HEK293 (cell line): ENCODE data around the gene JAKMIP1.

Experiments
- CTCF ChIA-PET: fragments of 350-600 bp; formaldehyde crosslinking; extraction: SDS; loops from one replicate; lab custom pipeline; 2021; ENCODE audit warnings: antibody characterized with exemption; lab: Yijun Ruan, JAX
- POLR2A ChIA-PET: fragments of 300-600 bp; formaldehyde crosslinking; extraction: SDS; loops from one replicate; lab custom pipeline; 2020; ENCODE audit warnings: antibody characterized with exemption, inconsistent platforms; lab: Yijun Ruan, JAX
- H3K27ac ChIP-seq: fragments of 200-500 bp; sonication (Bioruptor generic); 2 replicates; pipeline ENCODE4 v1.5.1; 2014; ENCODE audit warnings: low read depth, low read length, control low read depth, inconsistent platforms; ENCODE audit errors: extremely low read depth
- H3K36me3 ChIP-seq, 2 experiments: fragments of 200-500 bp in 1 of 2; sonication (Bioruptor generic) in 1 of 2; 1 replicate in 1 of 2; 2 replicates in 1 of 2; pipeline ENCODE4 v1.5.1; 2014 to 2017; ENCODE audit warnings: inconsistent platforms in 2 of 2, low read length in 2 of 2; ENCODE audit not compliant: control insufficient read depth in 2 of 2, insufficient read depth in 1 of 2
- H3K4me1 ChIP-seq: fragments of 200-500 bp; sonication (Bioruptor generic); 2 replicates; pipeline ENCODE4 v1.5.1; 2014; ENCODE audit warnings: mild to moderate bottlenecking, low read length, inconsistent platforms; ENCODE audit not compliant: control insufficient read depth, insufficient read depth
- H3K4me3 ChIP-seq: 2 replicates; pipeline ENCODE4 v1.5.1; 2011; ENCODE audit warnings: low read depth, mild to moderate bottlenecking, control low read depth, low read length, moderate library complexity
- H3K9me3 ChIP-seq: fragments of 200-500 bp; sonication (Bioruptor generic); 2 replicates; pipeline ENCODE4 v1.5.1; 2014; ENCODE audit warnings: low read depth, low read length, inconsistent platforms; ENCODE audit not compliant: control insufficient read depth, insufficient read depth
- AEBP2 ChIP-seq: fragments of 450-650 bp; formaldehyde crosslinking; IDR thresholded peaks from 2 replicates; pipeline ENCODE4 v1.5.1; 2016; ENCODE audit warnings: missing biosample characterization, missing genetic modification characterization, borderline replicate concordance
- IKZF3 ChIP-seq: fragments of 450-650 bp; IDR thresholded peaks from 2 replicates; pipeline ENCODE4 v1.5.0; 2018; ENCODE audit warnings: missing biosample characterization, mild to moderate bottlenecking, missing genetic modification characterization, moderate library complexity
- SCRT1 ChIP-seq: fragments of 450-650 bp; formaldehyde crosslinking; IDR thresholded peaks from 2 replicates; pipeline ENCODE4 v1.5.1; 2016; ENCODE audit warnings: missing biosample characterization, missing genetic modification characterization, borderline replicate concordance
- YY2 ChIP-seq: fragments of 450-650 bp; formaldehyde crosslinking; IDR thresholded peaks from 2 replicates; pipeline ENCODE4 v1.5.1; 2016; ENCODE audit warnings: missing biosample characterization, missing genetic modification characterization
- ZBTB20 ChIP-seq: fragments of 450-650 bp; formaldehyde crosslinking; IDR thresholded peaks from 2 replicates; pipeline ENCODE4 v1.5.1; 2016; ENCODE audit warnings: missing biosample characterization, missing genetic modification characterization
- ZNF157 ChIP-seq: fragments of 450-650 bp; formaldehyde crosslinking; IDR thresholded peaks from 2 replicates; pipeline ENCODE4 v1.5.1; 2016; ENCODE audit warnings: missing biosample characterization, missing genetic modification characterization
- ZNF280D ChIP-seq: fragments of 450-650 bp; formaldehyde crosslinking; IDR thresholded peaks from 2 replicates; pipeline ENCODE4 v1.5.1; 2016; ENCODE audit warnings: missing biosample characterization, missing genetic modification characterization
- ZNF366 ChIP-seq: fragments of 450-650 bp; formaldehyde crosslinking; conservative IDR thresholded peaks from 2 replicates; pipeline ENCODE4 v1.5.1; 2016; ENCODE audit warnings: missing biosample characterization, missing genetic modification characterization
- ZNF449 ChIP-seq: fragments of 450-650 bp; formaldehyde crosslinking; IDR thresholded peaks from 2 replicates; pipeline ENCODE4 v1.5.1; 2017; ENCODE audit warnings: missing biosample characterization, mild to moderate bottlenecking, missing genetic modification characterization, moderate library complexity
- ZNF514 ChIP-seq: fragments of 450-650 bp; formaldehyde crosslinking; IDR thresholded peaks from 2 replicates; pipeline ENCODE4 v1.5.1; 2016; ENCODE audit warnings: missing biosample characterization, missing genetic modification characterization
- ZNF571 ChIP-seq: fragments of 450-650 bp; formaldehyde crosslinking; IDR thresholded peaks from 2 replicates; pipeline ENCODE4 v1.5.0; 2017; ENCODE audit warnings: missing biosample characterization, missing genetic modification characterization
- ZNF610 ChIP-seq: fragments of 450-650 bp; formaldehyde crosslinking; IDR thresholded peaks from 2 replicates; pipeline ENCODE4 v1.5.1; 2016; ENCODE audit warnings: missing biosample characterization, missing genetic modification characterization, borderline replicate concordance
- ZNF76 ChIP-seq: fragments of 450-650 bp; formaldehyde crosslinking; IDR thresholded peaks from 2 replicates; pipeline ENCODE4; 2016; ENCODE audit warnings: low read depth, missing biosample characterization, missing genetic modification characterization, borderline replicate concordance
- TF ChIP-seq, protein P1 (sequence below): fragments of 450-650 bp; formaldehyde crosslinking; IDR thresholded peaks from 2 replicates; pipeline ENCODE4 v1.5.1; 2016; ENCODE audit warnings: missing biosample characterization, missing genetic modification characterization
- TF ChIP-seq, protein P2 (sequence below): fragments of 450-650 bp; formaldehyde crosslinking; IDR thresholded peaks from 2 replicates; pipeline ENCODE4 v1.5.1; 2016; ENCODE audit warnings: missing biosample characterization, missing genetic modification characterization
- TF ChIP-seq, protein P3 (sequence below): fragments of 450-650 bp; formaldehyde crosslinking; IDR thresholded peaks from 2 replicates; pipeline ENCODE4 v1.5.1; 2016; ENCODE audit warnings: missing biosample characterization, missing genetic modification characterization

JAKMIP1 gene

DNA sequence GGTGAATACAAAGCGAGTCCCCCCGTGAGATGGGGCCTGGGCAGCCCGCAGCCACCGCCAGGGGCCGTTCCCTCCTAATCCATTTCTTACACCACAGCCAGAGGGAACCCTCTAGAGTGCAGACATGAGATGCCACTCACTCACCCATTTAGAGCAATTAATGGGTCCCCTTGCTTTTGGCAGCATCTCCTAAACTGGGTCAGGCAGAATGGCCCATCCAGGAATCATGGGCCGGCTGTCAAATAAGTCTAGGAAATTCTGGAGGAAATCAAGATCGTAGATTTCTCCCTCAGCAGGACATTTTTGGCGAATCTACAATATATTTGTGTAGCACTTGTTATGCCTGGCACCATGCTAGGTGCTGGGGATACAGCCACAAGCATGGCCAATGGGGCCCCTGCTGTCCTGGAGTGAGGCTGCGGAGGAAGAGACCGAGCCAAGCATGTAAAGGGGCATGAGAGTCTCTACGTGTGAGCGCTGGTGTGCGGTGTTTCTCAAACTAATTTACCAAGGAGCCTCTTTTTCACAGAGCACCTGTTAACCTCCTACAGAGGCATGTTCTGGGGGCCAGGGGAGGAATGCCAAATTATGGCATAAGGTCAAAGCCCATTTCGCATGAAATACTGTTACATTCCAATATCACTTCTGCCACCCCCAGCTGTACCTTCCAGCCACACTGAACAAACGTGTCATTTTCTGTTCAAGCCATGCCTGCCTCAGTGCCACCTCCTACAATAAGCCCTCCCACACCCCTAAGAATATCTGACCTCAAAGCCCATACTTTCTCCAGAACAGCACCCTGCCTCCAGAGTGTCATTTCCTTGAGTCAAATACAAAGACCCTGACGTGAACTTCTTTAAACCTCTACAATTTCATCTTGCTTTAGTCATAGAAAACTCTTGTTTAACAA is 28.1 kb upstream of the JAKMIP1 start:
- POLR2A ChIA-PET, result no interaction called here
- TF ChIP-seq ZNF610 (tag by site-specific recombination) (no peak), ZBTB20 (tag by site-specific recombination) (no peak), ZNF366 (no peak), AEBP2 (no peak), ZNF449 (tag by site-specific recombination) (no peak), ZNF571 (no peak), SCRT1 (no peak), ZNF514 (tag by site-specific recombination) (no peak), ZNF280D (tag by site-specific recombination) (no peak), ZNF157 (tag by site-specific recombination) (no peak), YY2 (no peak), ZNF76 (tag by site-specific recombination) (no peak), IKZF3 (no peak)
- TF ChIP-seq, protein P1, sequence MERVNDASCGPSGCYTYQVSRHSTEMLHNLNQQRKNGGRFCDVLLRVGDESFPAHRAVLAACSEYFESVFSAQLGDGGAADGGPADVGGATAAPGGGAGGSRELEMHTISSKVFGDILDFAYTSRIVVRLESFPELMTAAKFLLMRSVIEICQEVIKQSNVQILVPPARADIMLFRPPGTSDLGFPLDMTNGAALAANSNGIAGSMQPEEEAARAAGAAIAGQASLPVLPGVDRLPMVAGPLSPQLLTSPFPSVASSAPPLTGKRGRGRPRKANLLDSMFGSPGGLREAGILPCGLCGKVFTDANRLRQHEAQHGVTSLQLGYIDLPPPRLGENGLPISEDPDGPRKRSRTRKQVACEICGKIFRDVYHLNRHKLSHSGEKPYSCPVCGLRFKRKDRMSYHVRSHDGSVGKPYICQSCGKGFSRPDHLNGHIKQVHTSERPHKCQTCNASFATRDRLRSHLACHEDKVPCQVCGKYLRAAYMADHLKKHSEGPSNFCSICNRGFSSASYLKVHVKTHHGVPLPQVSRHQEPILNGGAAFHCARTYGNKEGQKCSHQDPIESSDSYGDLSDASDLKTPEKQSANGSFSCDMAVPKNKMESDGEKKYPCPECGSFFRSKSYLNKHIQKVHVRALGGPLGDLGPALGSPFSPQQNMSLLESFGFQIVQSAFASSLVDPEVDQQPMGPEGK (tag by site-specific recombination), result no peak
- TF ChIP-seq, protein P2, sequence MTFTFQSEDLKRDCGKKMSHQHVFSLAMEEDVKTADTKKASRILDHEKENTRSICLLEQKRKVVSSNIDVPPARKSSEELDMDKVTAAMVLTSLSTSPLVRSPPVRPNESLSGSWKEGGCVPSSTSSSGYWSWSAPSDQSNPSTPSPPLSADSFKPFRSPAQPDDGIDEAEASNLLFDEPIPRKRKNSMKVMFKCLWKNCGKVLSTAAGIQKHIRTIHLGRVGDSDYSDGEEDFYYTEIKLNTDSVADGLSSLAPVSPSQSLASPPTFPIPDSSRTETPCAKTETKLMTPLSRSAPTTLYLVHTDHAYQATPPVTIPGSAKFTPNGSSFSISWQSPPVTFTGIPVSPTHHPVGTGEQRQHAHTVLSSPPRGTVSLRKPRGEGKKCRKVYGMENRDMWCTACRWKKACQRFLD (tag by site-specific recombination), result no peak
- TF ChIP-seq, protein P3, sequence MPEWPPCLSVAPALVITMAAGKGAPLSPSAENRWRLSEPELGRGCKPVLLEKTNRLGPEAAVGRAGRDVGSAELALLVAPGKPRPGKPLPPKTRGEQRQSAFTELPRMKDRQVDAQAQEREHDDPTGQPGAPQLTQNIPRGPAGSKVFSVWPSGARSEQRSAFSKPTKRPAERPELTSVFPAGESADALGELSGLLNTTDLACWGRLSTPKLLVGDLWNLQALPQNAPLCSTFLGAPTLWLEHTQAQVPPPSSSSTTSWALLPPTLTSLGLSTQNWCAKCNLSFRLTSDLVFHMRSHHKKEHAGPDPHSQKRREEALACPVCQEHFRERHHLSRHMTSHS (tag by site-specific recombination), result no peak
- H3K4me1 ChIP-seq, result no peaks in the 10 kb centered on the region
- H3K4me3 ChIP-seq, result no peak overlapping the region
- no peak overlapping the region for H3K27ac ChIP-seq
- H3K9me3 ChIP-seq, result no peaks in the 10 kb centered on the region
- CTCF ChIA-PET, result interaction anchor here (1.2 to 1.5 kb wide), 2 partner anchors 22 to 99 kb away, joined by 3 to 4 read pairs; no protein-coding TSS in a partner anchor
- no peaks in the 10 kb centered on the region for H3K36me3 ChIP-seq
